T-helper 17 cell (primary cell): Measurements from ENCODE around the gene MYO7B. TPM values are rescaled to one million over a fixed set of nuclear protein-coding genes. Genes with fewer than 3 reads are reported as not detected.

Experiments
- ATAC-seq: fragments of 150-1000 bp; cut with Tn5 transposase; 2 replicates; pipeline ENCODE4 v1.10.0; 2021; ENCODE audit warnings: mild to moderate bottlenecking, moderate library complexity
- DNase-seq, 3 donors: peaks; one replicate each; pipeline versions ENCODE4 v3.0.0 to v3.0.0-alpha.2; 2020 to 2021
- H3K9me3 ChIP-seq: one replicate; pipeline ENCODE4 v1.7.0; 2013; ENCODE audit warnings: low read length, mild to moderate bottlenecking; ENCODE audit not compliant: control insufficient read depth, poor library complexity, severe bottlenecking
- H3K27ac Mint-ChIP-seq: one replicate; pipeline ENCODE4 v1.8.0; 2022; ENCODE audit warnings: mild to moderate bottlenecking, moderate library complexity, mixed read lengths
- H3K27me3 Mint-ChIP-seq: one replicate; pipeline ENCODE4 v1.8.0; 2022; ENCODE audit warnings: mixed read lengths
- H3K36me3 Mint-ChIP-seq: one replicate; pipeline ENCODE4 v1.8.0; 2022; ENCODE audit warnings: low read depth, mixed read lengths
- H3K4me1 Mint-ChIP-seq: one replicate; pipeline ENCODE4 v1.8.0; 2022; ENCODE audit warnings: mild to moderate bottlenecking, mixed read lengths
- H3K4me3 Mint-ChIP-seq: one replicate; pipeline ENCODE4 v1.8.0; 2022; ENCODE audit warnings: mild to moderate bottlenecking, moderate library complexity, mixed read lengths
- total RNA-seq, 4 donors: library from RNA in 2 of 4; stranded (reverse) in 2 of 4; gene quantifications; one replicate each; pipeline ENCODE4 v1.2.3 and lab custom pipeline; 2022 to 2026

Gene MYO7B
- total RNA-seq, 2 donors from 2014 or later = 0.23 to 0.75 TPM

DNA sequence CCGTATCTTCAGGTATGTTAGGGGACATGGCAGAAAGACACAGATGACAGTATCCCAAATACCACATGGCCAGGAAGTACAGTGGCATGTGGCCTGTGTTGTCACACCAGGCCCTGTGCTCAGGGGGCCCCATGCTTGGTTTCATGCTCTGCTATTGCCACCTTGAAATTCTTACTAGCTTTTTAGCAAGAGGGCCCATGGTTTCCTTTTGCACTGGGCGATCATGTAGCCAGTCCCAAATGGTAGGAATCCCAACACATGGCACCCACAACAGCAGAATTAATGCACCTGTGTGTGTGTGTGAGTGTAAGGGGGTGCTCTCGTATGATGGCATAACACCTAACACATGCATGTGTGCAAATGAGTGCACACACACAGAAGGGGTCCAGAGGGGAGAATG is 39.2 kb downstream of the MYO7B start:
- no peaks in the 10 kb centered on the region for H3K36me3 Mint-ChIP-seq
- no peaks in the 10 kb centered on the region for H3K9me3 ChIP-seq
- no peak overlapping the region for H3K4me3 Mint-ChIP-seq
- ATAC-seq = no peak
- peaks cover 35% of the 10 kb centered on the region for H3K27me3 Mint-ChIP-seq
- peak overlapping the region; percentile 4 for H3K27ac Mint-ChIP-seq
- peaks cover 9% of the 10 kb centered on the region for H3K4me1 Mint-ChIP-seq
- no peak for DNase-seq

DNA sequence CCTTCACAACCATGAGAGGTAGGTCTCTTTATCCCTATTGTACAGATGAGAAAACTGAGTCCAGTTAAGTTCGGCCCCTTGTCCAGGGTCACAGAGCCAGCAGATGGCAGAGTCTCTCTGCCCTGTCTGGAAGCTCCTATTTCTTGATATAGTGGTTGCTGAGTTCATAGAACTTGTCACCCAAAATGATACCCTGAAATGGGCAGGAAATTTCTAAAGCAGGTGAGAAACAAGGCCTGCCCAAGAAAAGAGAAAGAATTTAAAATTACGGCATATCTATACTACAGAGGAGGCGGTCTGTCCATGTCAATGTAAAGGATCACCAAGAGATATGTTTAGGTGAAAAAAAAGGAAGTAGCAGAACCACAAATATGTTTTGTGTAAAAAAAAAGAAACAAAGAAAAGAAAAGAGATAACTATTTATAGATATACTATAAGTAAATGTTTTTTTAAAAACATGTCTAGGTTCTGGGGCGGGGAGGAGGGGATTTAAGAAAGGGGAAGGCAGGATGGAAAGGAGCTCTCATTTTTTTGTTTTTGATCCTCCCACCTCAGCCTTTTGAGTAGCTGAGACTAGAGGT is 39.8 kb downstream of the MYO7B start:
- no peak overlapping the region for H3K4me3 Mint-ChIP-seq
- H3K4me1 Mint-ChIP-seq = peaks cover 9% of the 10 kb centered on the region
- no peaks in the 10 kb centered on the region for H3K9me3 ChIP-seq
- ATAC-seq (no peak), DNase-seq (no peak)
- peak overlapping the region; percentile 4 for H3K27ac Mint-ChIP-seq
- no peaks in the 10 kb centered on the region for H3K36me3 Mint-ChIP-seq
- H3K27me3 Mint-ChIP-seq = peaks cover 35% of the 10 kb centered on the region

DNA sequence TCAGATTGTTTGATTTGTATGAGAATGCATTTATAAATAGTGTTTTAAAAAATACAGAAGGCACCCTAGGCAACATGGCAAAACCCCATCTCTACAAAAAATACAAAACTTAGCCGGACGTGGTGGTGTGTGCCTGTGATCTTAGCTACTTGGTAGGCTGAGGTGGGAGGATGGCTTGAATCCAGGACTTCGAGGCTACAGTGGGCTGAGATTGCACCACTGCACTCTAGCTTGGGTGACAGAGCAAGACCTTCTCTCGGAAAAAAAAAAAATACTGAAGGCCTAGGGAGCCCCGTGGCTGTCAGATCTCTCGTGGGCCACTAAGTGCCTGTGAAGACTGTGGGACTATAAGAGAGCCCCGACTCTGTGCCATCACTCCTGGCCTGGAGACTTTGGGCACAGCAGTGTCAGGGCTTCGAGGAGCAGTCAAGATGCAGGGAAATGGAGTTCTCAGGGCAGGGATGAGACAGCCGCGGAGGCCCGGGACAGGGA is 40.5 kb downstream of the MYO7B start:
- Mint-ChIP-seq H3K27me3 (peaks cover 35% of the 10 kb centered on the region), H3K27ac (no peak overlapping the region), H3K4me1 (peaks cover 9% of the 10 kb centered on the region), H3K4me3 (peak overlapping the region; percentile 72), H3K36me3 (no peaks in the 10 kb centered on the region)
- DNase-seq (no peak), ATAC-seq (no peak)
- no peaks in the 10 kb centered on the region for H3K9me3 ChIP-seq

DNA sequence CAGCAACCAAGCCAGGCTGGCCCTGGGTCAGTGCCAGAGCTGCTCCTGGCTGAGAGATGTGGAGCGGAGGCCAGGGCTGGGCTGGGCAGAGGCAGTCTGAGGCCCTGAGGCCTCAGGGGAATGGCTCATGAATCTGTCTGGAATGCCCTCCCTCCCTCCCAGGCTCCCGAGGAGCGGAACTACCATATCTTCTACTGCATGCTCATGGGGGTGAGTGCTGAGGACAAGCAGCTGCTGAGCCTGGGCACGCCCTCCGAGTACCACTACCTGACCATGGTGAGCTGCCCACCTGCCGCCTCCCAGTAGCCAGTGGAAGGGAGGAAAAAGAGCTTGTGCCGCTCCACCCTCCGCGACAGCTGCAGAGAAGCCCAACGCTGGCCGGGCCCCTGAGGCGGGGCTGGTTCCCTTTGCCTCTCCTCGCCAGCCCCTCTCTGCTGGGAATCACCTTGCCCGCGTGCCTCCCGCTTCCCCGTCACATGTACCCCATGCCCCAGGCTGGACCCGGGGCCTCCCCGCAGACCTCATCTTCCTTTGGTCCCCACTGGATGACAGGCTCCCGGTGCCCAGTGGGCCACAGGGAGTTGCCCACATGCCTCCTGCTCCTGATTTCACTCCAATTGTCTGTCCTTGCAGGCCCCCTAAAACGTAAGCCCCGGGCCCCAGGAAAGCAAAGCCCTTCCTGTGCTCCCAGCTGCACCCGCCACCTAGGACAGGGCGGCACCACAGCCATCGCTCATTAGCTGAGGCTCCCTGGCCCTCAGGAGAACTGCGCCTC is 41.1 kb downstream of the MYO7B start:
- no peak for ATAC-seq

DNA sequence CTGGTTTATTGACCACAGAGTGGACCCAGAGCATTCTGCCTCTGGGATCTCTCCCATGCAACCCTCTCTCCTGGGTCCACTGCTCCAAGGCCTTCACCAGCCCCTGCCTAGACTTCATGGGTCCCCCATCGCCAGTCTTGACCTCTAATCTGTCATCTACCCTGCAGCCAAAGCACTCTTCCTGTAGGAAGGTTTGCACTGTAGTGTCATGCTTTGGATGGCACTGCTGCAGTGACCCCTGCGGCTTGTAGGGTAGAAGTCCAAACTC is 41.7 kb downstream of the MYO7B start:
- DNase-seq (no peak), ATAC-seq (no peak)
- H3K27ac Mint-ChIP-seq = no peak overlapping the region
- no peaks in the 10 kb centered on the region for H3K9me3 ChIP-seq
- H3K36me3 Mint-ChIP-seq = no peaks in the 10 kb centered on the region
- peaks cover 36% of the 10 kb centered on the region for H3K27me3 Mint-ChIP-seq
- peaks cover 9% of the 10 kb centered on the region for H3K4me1 Mint-ChIP-seq
- H3K4me3 Mint-ChIP-seq = peak overlapping the region; percentile 57

More for the DNA sequence above, 41.1 kb downstream of the MYO7B start:
- H3K9me3 ChIP-seq = no peaks in the 10 kb centered on the region
- H3K4me1 Mint-ChIP-seq = peaks cover 9% of the 10 kb centered on the region
- H3K27me3 Mint-ChIP-seq = peaks cover 35% of the 10 kb centered on the region
- H3K27ac Mint-ChIP-seq = no peak overlapping the region
- no peaks in the 10 kb centered on the region for H3K36me3 Mint-ChIP-seq
- no peak for DNase-seq
- H3K4me3 Mint-ChIP-seq = peak overlapping the region; percentile 72

DNA sequence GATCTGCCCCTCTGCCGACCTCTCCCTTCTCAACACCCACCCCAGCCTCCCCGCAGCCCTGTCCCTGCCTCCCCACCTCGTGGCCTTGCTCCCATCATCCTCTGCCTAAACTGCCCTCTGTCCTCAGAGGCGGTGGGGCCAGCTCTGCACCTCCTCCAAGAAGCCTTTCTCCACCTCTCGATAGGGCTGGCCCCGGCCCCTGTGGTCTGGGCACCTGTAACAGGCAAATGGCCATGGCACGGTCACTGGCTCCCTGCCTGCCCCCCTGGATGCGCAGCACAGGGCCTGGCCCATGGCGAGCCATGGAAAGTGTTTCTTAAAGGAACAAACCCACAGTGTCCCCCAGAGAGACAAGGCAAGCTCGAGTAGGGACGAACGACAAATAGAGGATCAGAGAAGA is 42.0 kb downstream of the MYO7B start:
- DNase-seq = no peak
- H3K9me3 ChIP-seq = no peaks in the 10 kb centered on the region
- Mint-ChIP-seq H3K27ac (peak overlapping the region; percentile 29), H3K36me3 (no peaks in the 10 kb centered on the region), H3K27me3 (peaks cover 36% of the 10 kb centered on the region), H3K4me1 (peaks cover 6% of the 10 kb centered on the region), H3K4me3 (no peak overlapping the region)
- no peak for ATAC-seq

DNA sequence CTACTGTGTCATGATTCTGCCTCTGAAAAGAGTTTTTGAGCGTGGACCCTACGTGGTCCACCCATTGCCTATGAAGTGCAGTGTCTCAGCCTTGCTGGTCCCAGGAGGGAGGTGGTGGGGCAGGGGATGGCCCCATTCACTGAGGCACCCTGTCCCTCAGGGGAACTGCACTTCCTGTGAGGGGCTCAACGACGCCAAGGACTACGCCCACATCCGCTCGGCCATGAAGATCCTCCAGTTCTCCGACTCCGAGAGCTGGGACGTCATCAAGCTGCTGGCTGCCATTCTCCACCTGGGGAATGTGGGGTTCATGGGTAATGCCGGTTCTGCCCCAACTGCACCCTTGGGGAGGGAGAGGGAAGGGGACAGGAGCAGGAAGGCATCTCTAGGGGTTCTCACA is 42.5 kb downstream of the MYO7B start:
- ATAC-seq (no peak), DNase-seq (no peak)
- Mint-ChIP-seq H3K4me3 (no peak overlapping the region), H3K4me1 (peaks cover 6% of the 10 kb centered on the region), H3K27ac (peak overlapping the region; percentile 29), H3K36me3 (no peaks in the 10 kb centered on the region), H3K27me3 (peaks cover 36% of the 10 kb centered on the region)
- H3K9me3 ChIP-seq = no peaks in the 10 kb centered on the region

DNA sequence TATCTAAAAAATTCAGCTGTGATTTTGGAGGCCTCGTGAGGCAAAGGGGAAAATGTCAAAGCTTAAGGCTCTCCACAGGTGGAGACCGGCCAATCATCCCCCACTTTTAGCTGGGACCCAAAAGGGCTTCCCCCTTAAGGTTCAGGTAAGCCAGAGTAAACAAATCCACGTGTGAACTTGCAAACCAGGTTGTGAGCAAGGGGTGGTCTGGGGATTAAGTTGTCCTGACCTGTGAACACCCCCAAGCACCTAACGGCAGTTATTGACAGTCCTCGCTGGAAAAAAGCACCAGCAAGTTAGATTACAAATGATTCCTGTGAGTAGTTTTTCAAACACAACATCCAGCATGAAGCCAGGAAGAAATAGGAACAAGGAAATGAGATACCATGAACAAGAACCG is 42.9 kb downstream of the MYO7B start:
- H3K9me3 ChIP-seq = no peaks in the 10 kb centered on the region
- no peak overlapping the region for H3K27ac Mint-ChIP-seq
- no peak overlapping the region for H3K4me3 Mint-ChIP-seq
- H3K4me1 Mint-ChIP-seq = peaks cover 6% of the 10 kb centered on the region
- ATAC-seq (no peak), DNase-seq (no peak)
- H3K36me3 Mint-ChIP-seq = no peaks in the 10 kb centered on the region
- peaks cover 36% of the 10 kb centered on the region for H3K27me3 Mint-ChIP-seq

DNA sequence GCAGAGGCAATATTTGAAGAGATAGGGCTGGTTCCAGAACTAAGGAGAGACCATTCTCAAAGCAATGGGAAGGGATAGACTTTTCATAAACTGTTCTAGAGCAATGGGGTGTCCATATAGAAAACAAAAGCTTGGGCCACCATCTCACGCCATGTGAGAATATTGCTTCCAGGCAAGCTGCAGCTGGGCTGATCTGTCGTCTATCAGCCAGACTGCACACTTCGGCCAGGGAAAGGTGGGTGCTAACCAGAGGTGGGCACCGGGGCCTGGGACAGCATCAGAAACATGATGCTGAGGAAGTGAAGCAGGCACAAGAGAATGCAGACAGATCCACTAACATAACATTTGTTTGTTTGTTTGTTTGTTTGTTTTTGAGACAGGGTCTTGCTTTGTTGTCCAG is 43.7 kb downstream of the MYO7B start:
- Mint-ChIP-seq H3K36me3 (no peaks in the 10 kb centered on the region), H3K4me3 (no peak overlapping the region), H3K27ac (no peak overlapping the region), H3K4me1 (peaks cover 6% of the 10 kb centered on the region), H3K27me3 (peaks cover 34% of the 10 kb centered on the region)
- no peaks in the 10 kb centered on the region for H3K9me3 ChIP-seq
- ATAC-seq (no peak), DNase-seq (no peak)

DNA sequence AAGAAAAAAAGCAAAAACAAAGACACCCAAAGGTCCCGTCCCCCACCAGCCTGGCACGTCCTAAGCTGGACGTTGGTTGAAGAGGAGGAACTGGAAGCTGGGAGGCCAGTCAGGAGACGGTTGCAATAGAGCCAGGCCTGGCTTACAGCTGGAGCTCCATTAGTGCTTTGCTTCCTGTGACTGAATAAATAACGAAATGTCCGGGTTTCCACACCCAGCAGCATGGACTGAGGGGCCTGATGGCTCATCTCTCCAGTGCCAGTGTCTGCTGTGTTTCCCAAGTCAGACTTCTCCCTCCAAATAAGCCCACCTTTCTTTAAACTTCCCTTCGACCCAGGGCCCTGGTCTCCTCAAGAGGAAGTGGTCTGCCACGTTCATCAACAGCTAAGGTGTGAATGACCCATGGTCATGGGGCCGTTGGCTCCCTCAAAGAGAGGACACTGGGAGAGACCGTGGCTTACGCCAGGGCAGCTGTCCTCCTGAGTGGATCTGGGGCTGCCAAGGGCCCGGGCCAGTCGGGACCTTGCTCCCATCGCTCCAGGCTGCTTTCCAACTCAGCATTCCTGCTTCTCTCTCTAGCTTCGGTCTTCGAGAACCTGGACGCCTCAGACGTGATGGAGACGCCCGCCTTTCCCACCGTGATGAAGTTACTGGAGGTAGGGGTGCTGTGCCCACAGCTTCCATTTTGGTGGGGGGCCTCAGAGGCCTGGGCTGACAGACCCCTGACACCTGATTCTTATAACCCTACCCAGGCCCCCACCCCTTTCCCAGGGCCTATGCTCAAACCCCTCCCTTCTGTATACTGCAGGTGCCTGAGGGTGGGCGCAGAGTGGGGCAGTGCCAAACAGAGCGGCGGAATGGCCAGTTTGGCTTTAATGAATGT is 44.9 kb downstream of the MYO7B start:
- H3K27ac Mint-ChIP-seq = no peak overlapping the region
- H3K4me1 Mint-ChIP-seq = peaks cover 2% of the 10 kb centered on the region
- no peak overlapping the region for H3K4me3 Mint-ChIP-seq
- H3K27me3 Mint-ChIP-seq = peaks cover 40% of the 10 kb centered on the region
- H3K9me3 ChIP-seq = no peaks in the 10 kb centered on the region
- ATAC-seq (no peak), DNase-seq (no peak)
- H3K36me3 Mint-ChIP-seq = peaks cover 2% of the 10 kb centered on the region

DNA sequence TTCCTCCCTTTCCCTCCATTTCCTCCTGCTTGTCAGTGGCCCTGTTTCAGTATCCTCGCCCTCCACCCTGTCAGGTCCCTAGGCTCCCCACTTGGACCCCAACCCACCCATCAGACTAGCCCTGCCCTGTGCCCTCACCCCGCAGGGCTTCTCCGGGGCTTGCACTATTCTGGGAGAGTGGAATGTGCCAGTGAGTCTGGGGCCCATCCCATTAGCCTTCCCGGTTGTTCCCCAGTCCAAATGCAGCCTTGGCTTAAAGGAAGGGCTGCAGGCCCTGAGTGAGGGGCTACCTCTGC is 45.5 kb downstream of the MYO7B start:
- peaks cover under 1% of the 10 kb centered on the region for H3K4me1 Mint-ChIP-seq
- H3K9me3 ChIP-seq = no peaks in the 10 kb centered on the region
- H3K4me3 Mint-ChIP-seq = no peak overlapping the region
- H3K27ac Mint-ChIP-seq = no peak overlapping the region
- peaks cover 44% of the 10 kb centered on the region for H3K27me3 Mint-ChIP-seq
- ATAC-seq = no peak
- no peak for DNase-seq
- peaks cover 2% of the 10 kb centered on the region for H3K36me3 Mint-ChIP-seq

DNA sequence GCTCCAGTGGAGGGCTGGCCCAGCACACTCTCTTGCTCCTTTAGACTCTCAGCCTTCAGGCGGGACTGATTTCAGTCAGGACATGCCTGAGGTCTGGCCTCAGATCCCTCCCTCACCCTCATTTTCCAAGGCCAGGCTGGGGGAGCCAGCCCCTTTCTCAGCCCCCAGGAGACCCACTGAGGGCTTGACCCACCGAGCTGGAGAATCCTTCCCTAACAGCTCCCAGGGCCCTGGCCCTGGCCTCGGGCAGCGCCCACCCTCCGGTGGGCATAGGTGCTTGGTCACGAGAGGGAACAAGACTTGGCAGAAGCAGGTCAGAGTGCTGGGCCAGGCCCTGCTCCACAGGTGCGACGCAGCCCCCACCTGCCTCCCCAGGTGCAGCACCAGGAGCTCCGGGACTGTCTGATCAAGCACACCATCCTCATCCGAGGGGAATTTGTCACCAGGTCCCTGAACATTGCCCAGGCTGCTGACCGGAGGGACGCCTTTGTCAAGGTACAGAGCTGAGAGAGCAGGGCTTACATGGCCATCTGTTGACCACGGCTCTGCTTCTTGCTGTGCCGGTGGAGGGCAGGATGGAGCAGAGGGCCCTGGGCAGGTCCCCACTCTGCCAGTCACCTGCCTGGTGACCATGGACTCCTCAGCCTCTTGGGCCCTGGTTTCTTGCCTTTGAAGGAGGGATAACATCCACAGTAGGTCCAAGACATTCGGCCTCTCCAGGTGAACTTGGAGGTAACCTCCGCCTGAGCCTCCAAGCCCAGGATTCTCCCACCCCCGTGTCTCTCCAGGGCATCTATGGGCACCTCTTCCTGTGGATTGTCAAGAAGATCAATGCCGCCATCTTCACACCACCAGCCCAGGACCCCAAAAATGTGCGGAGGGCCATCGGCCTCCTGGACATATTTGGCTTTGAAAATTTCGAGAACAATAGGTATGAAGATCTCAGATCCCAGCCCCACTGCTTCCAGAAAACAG is 46.3 kb downstream of the MYO7B start:
- H3K4me1 Mint-ChIP-seq = peaks cover 2% of the 10 kb centered on the region
- no peaks in the 10 kb centered on the region for H3K9me3 ChIP-seq
- peaks cover 48% of the 10 kb centered on the region for H3K27me3 Mint-ChIP-seq
- no peak overlapping the region for H3K27ac Mint-ChIP-seq
- no peak overlapping the region for H3K4me3 Mint-ChIP-seq
- DNase-seq (no peak), ATAC-seq (no peak)
- peaks cover 2% of the 10 kb centered on the region for H3K36me3 Mint-ChIP-seq
